Measurements from ENCODE around the gene FAAH2.
"Not testable (repeated sequence)": the region's sequence is repeated elsewhere in the genome, so short reads cannot be mapped to it uniquely, and the experiment has no call there.

Gene FAAH2

DNA sequence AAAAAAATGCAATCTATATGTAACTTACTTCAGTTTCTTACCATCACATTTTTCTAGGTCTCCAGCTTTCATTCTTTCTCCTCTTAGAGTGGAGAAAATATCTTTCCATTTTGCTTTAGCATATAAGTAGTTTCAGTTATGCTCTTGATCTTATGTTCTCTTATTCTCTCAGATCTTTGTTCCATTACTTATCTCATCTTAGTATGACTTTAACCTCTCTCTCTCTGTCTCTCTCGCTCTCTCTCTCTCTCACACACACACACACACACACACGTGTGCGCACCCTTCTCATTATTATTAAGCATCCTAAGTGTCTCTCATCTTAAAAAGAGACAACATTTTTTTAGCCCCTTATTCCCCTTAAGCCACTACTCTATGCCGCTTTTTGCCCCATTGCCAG is 92.8 kb downstream of the FAAH2 start:
- DNase-seq (ENCODE audit: low read depth in 2 of 2), result no peak
- TF ChIP-seq, protein P1, sequence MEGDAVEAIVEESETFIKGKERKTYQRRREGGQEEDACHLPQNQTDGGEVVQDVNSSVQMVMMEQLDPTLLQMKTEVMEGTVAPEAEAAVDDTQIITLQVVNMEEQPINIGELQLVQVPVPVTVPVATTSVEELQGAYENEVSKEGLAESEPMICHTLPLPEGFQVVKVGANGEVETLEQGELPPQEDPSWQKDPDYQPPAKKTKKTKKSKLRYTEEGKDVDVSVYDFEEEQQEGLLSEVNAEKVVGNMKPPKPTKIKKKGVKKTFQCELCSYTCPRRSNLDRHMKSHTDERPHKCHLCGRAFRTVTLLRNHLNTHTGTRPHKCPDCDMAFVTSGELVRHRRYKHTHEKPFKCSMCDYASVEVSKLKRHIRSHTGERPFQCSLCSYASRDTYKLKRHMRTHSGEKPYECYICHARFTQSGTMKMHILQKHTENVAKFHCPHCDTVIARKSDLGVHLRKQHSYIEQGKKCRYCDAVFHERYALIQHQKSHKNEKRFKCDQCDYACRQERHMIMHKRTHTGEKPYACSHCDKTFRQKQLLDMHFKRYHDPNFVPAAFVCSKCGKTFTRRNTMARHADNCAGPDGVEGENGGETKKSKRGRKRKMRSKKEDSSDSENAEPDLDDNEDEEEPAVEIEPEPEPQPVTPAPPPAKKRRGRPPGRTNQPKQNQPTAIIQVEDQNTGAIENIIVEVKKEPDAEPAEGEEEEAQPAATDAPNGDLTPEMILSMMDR (IDR thresholded peaks at IDR 0.05; ENCODE audit: low read depth, low read length), result no peak
- no peak overlapping the region for H3K4me3 ChIP-seq (replicated peaks in 1 of 2; ENCODE audit: low read depth in 2 of 2, low read length in 2 of 2)

DNA sequence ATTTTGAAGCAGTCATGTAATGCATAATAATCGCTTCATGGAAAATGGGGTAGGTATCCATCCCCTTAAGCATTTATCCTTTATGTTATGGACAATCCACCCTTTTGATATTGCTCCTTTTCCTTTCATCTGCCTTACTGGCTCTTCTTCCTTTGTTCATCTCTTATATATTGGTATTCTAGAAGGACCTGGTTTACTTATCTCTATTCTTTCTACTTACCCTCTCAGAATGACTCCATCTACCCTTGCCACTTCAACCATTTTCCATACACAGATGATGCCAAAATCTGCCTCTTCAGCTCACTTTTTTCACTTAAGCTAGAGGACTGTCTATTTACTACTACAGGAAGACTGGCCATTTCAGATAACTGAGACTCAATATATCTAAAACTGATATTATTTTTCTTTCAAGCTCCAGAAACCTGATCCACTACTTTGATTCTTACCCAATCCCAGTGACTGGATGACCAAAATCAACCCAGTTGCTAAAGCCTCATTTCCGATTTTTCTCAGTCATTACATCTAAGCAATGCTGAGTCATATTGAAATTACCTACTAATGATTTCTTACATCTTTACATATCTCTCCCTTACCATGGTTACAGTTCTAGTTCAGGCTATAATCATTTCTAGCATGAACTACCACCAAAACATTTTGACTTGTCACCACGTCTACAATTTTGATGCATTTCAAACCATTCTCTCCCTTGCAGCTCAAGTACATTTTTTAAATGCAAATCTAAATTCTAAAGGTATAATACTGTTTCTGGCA is 93.7 kb downstream of the FAAH2 start:
- TF ChIP-seq, protein P1 (IDR thresholded peaks at IDR 0.05; ENCODE audit: low read depth, low read length), result no peak
- H3K4me3 ChIP-seq (replicated peaks in 1 of 2; ENCODE audit: low read depth in 2 of 2, low read length in 2 of 2), result no peak overlapping the region
- no peak for DNase-seq (ENCODE audit: low read depth in 2 of 2)

GRCh38 chrX:57394162-57394561 is 107.7 kb downstream of the FAAH2 start:
- not testable (repeated sequence) for DNase-seq (ENCODE audit: low read depth in 2 of 2); H3K4me3 ChIP-seq (replicated peaks in 1 of 2; ENCODE audit: low read depth in 2 of 2, low read length in 2 of 2)

DNA sequence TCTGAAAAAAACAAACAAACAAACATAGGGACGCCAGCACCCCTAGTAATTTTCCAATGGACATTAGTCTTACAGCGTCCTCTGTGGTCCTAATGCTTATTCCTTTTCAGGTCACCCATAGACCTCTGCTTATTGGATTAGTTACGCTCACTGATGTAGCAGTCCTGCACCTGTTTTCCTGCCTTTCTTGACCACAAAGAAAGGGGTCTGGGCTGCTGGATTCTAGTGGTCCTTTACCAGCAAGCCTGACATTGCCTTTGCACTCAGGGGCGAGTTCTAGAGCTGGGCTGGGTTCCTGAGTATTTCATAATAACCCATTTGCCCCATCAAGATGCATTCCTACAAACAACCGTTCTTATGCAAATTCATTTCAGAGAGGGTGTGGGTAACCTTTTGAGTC is 116.7 kb downstream of the FAAH2 start:
- not testable (repeated sequence) for DNase-seq (ENCODE audit: low read depth in 2 of 2); H3K4me3 ChIP-seq (replicated peaks in 1 of 2; ENCODE audit: low read depth in 2 of 2, low read length in 2 of 2)

GRCh38 chrX:57406149-57406548 is 119.6 kb downstream of the FAAH2 start:
- DNase-seq (ENCODE audit: low read depth in 2 of 2), result no peak
- TF ChIP-seq, protein P1 (IDR thresholded peaks at IDR 0.05; ENCODE audit: low read depth, low read length), result no peak
- H3K4me3 ChIP-seq (replicated peaks in 1 of 2; ENCODE audit: low read depth in 2 of 2, low read length in 2 of 2), result no peak overlapping the region

DNA sequence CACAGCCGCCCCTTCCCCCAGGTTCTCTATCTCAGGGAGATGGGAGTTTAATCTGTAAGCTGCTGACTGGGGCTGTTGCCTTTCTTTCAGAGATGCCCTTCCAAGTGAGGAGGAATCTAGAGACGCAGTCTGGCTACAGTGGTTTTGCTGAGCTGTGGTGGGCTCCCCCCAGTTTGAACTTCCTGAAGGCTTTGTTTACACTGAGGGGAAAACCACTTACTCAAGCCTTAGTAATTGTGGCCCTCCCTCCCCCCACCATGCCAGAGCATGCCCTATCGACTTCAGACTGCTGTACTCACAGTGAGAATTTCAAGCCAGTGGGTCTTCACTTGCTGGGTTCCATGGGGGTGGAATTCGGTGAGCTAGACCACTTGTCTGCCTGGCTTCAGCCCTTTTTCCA is 131.3 kb downstream of the FAAH2 start:
- DNase-seq (ENCODE audit: low read depth in 2 of 2), result no peak
- TF ChIP-seq, protein P1 (IDR thresholded peaks at IDR 0.05; ENCODE audit: low read depth, low read length), result no peak
- H3K4me3 ChIP-seq (replicated peaks in 1 of 2; ENCODE audit: low read depth in 2 of 2, low read length in 2 of 2), result no peak overlapping the region

DNA sequence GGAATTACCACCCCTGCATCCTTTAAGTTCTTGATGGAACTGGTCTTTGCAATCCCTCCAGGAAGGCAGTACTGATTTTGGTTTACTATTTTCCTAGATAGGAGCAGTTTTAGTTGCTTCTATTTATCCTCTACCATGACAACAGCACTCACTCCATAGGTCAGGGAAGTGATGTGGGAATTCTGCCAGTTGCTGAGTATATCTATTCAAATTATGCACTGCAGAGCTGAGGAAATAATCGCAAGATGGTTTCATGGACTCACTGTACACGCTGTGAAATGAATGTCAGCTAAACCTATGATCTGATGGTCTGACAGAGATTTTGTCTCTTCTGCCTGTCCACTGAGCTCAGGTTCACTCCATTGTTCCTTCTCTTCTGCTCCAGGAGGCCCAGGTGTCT is 135.8 kb downstream of the FAAH2 start:
- TF ChIP-seq, protein P1 (IDR thresholded peaks at IDR 0.05; ENCODE audit: low read depth, low read length), result no peak

GRCh38 chrX:57422790-57423189 is 136.3 kb downstream of the FAAH2 start:
- TF ChIP-seq, protein P1 (IDR thresholded peaks at IDR 0.05; ENCODE audit: low read depth, low read length), result no peak
- no peak for DNase-seq (ENCODE audit: low read depth in 2 of 2)
- no peak overlapping the region for H3K4me3 ChIP-seq (replicated peaks in 1 of 2; ENCODE audit: low read depth in 2 of 2, low read length in 2 of 2)

More for the DNA sequence above, 135.8 kb downstream of the FAAH2 start:
- no peak for DNase-seq (ENCODE audit: low read depth in 2 of 2)
- no peak overlapping the region for H3K4me3 ChIP-seq (replicated peaks in 1 of 2; ENCODE audit: low read depth in 2 of 2, low read length in 2 of 2)

All from cardiac fibroblast (primary cell).